Ascending aorta (tissue), 2 donors: ENCODE data around the gene PPIL1. TPM values are rescaled to one million over a fixed set of nuclear protein-coding genes. Genes with fewer than 3 reads are reported as not detected.
A peak's percentile ranks its signal among the peaks of the same experiment; 100 is the strongest.

Experiments used
- DNase-seq, 2 donors: peaks; one replicate each; pipeline ENCODE4 v3.0.0-alpha.2; 2019; ENCODE audit warnings: low spot score in 2 of 2
- H3K27ac ChIP-seq, 2 donors: fragments of 200-600 bp; sonication (generic); one replicate each; pipeline ENCODE4 v1.5.1; 2016 to 2017; ENCODE audit warnings: mild to moderate bottlenecking in 1 of 2
- H3K27me3 ChIP-seq: fragments of 200-600 bp; sonication (generic); one replicate; pipeline ENCODE4 v1.5.1; 2017
- H3K36me3 ChIP-seq, 2 donors: fragments of 200-600 bp; sonication (generic); one replicate each; pipeline ENCODE4 v1.5.1; 2016
- H3K4me1 ChIP-seq, 2 donors: fragments of 200-600 bp; sonication (generic); one replicate each; pipeline ENCODE4 v1.5.1; 2016 to 2017; ENCODE audit warnings: mild to moderate bottlenecking in 1 of 2
- H3K4me3 ChIP-seq, 2 donors: fragments of 200-600 bp; sonication (generic); one replicate each; pipeline ENCODE4 v1.5.1; 2016 to 2017; ENCODE audit warnings: mild to moderate bottlenecking in 1 of 2
- H3K9me3 ChIP-seq, 2 donors: fragments of 200-600 bp; sonication (generic); one replicate each; pipeline ENCODE4 v1.5.1; 2016
- intact Hi-C: fragments of 100-400 bp; cut with DNase I; formaldehyde crosslinking; loops from one replicate; pipeline ENCODE4 v1.15.1; 2023
- total RNA-seq: library from RNA; depleted of rRNA; stranded (reverse); fragments of >200 nt; gene quantifications from one replicate; pipeline ENCODE4 v1.1.0, GENCODE V29; 2016
- TF ChIP-seq, protein P1 (sequence below), 3 experiments: fragments of 200-600 bp in 2 of 3; fragments of 450-650 bp in 1 of 3; sonication (generic) in 2 of 3; IDR thresholded peaks; one replicate each; pipeline ENCODE4 v1.5.1; 2016 to 2019; ENCODE audit warnings: antibody characterized with exemption in 3 of 3, mild to moderate bottlenecking in 1 of 3, moderate library complexity in 1 of 3

PPIL1 gene
- total RNA-seq, 1 donor from 2014 or later = 24.2 TPM

GRCh38 chr6:36825994-36826393 is 48.6 kb downstream of the PPIL1 start:
- peaks cover 4 to 13% of the 10 kb centered on the region in 2 donors for H3K4me1 ChIP-seq
- no peaks in the 10 kb centered on the region for H3K36me3 ChIP-seq
- TF ChIP-seq, protein P1, sequence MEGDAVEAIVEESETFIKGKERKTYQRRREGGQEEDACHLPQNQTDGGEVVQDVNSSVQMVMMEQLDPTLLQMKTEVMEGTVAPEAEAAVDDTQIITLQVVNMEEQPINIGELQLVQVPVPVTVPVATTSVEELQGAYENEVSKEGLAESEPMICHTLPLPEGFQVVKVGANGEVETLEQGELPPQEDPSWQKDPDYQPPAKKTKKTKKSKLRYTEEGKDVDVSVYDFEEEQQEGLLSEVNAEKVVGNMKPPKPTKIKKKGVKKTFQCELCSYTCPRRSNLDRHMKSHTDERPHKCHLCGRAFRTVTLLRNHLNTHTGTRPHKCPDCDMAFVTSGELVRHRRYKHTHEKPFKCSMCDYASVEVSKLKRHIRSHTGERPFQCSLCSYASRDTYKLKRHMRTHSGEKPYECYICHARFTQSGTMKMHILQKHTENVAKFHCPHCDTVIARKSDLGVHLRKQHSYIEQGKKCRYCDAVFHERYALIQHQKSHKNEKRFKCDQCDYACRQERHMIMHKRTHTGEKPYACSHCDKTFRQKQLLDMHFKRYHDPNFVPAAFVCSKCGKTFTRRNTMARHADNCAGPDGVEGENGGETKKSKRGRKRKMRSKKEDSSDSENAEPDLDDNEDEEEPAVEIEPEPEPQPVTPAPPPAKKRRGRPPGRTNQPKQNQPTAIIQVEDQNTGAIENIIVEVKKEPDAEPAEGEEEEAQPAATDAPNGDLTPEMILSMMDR (IDR thresholded peaks at IDR 0.05) = no peak
- H3K27me3 ChIP-seq = no peaks in the 10 kb centered on the region
- H3K4me3 ChIP-seq = no peak overlapping the region
- H3K27ac ChIP-seq = no peak overlapping the region
- DNase-seq = no peak
- intact Hi-C loops = no loop called here
- H3K9me3 ChIP-seq = no peaks in the 10 kb centered on the region

GRCh38 chr6:36825452-36825851 is 49.2 kb downstream of the PPIL1 start:
- Histone ChIP-seq H3K27ac (no peak overlapping the region), H3K27me3 (no peaks in the 10 kb centered on the region), H3K36me3 (no peaks in the 10 kb centered on the region), H3K9me3 (no peaks in the 10 kb centered on the region), H3K4me1 (peaks cover 2 to 12% of the 10 kb centered on the region in 2 donors), H3K4me3 (no peak overlapping the region)
- TF ChIP-seq, protein P1 (IDR thresholded peaks at IDR 0.05) = no peak
- intact Hi-C loops = no loop called here
- no peak for DNase-seq

DNA sequence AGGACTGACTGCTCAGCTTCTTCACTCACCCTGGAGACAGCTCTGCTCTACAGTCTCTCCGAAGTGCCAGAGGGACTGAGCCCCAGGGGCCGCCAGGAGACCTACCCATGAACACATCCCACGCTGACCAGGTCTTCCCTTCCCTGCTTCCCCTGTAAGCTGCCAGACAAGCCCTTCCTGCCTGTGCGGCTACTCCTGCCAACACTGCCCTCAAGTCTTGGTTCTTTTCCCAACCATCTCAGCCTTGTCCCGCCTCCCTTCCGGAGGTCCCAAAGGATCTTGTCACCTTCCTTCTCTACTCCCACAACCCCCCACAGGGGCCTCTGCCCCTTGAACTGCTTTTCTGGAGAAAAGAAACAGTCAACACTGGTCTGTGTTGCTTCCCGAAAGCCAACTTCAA is 50.4 kb downstream of the PPIL1 start:
- intact Hi-C loops = no loop called here
- Histone ChIP-seq H3K36me3 (no peaks in the 10 kb centered on the region), H3K27ac (peak overlapping the region; percentile 9 to 16), H3K4me1 (peaks cover 0 to 4% of the 10 kb centered on the region in 2 donors), H3K27me3 (no peaks in the 10 kb centered on the region), H3K9me3 (no peaks in the 10 kb centered on the region), H3K4me3 (no peak overlapping the region)
- DNase-seq = no peak
- TF ChIP-seq, protein P1 (IDR thresholded peaks at IDR 0.05) = no peak

DNA sequence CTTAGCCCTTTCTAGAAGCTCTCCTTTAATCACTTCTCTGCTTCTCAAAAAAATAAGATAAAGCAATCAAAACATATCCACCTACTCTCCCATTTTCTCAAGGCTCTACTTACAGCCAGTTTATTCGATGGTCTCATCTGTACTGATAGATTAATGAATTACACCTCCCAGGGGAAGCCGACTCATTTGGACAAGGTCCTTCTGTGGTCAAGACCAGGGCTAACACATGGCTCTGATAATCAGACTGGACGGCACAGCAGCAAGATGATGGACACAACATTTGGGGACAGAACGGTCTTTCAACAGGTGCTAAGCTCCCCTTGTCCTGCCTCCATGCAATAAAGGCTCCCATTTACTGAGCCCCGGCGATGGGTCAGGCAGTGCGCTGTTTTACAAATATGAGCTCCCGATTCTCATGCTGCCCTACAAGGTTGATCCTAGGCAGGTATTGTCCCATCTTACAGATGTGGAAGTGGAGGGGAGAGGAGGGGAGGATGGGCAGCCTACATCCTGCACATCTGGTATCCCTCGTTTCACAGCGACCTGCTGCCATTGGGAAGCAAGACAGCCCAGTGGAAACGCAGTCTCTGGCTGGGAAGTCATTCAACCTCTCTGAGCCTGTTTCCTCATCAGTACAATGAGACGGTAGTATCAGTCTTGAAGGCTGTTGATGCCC is 51.0 kb downstream of the PPIL1 start:
- Histone ChIP-seq H3K4me1 (peaks cover 0 to 4% of the 10 kb centered on the region in 2 donors), H3K36me3 (no peaks in the 10 kb centered on the region), H3K27me3 (no peaks in the 10 kb centered on the region), H3K9me3 (no peaks in the 10 kb centered on the region), H3K27ac (peak overlapping the region in 1 of 2 donors; percentile 9), H3K4me3 (no peak overlapping the region)
- DNase-seq = no peak
- intact Hi-C loops = no loop called here
- TF ChIP-seq, protein P1 (IDR thresholded peaks at IDR 0.05) = no peak

- peaks cover 0 to 4% of the 10 kb centered on the region in 2 donors for H3K4me1 ChIP-seq
- DNase-seq = no peak
- no peaks in the 10 kb centered on the region for H3K27me3 ChIP-seq
- intact Hi-C loops = no loop called here
- no peak overlapping the region for H3K4me3 ChIP-seq
- no peaks in the 10 kb centered on the region for H3K36me3 ChIP-seq
- no peaks in the 10 kb centered on the region for H3K9me3 ChIP-seq
- peak overlapping the region in 1 of 2 donors; percentile 9 for H3K27ac ChIP-seq
- TF ChIP-seq, protein P1 (IDR thresholded peaks at IDR 0.05) = no peak
Measured at GRCh38 chr6:36822506-36823269, 51.9 kb downstream of the PPIL1 start.
